H1 (cell line): ENCODE measurements around the gene NLN. TPM values are rescaled to one million over a fixed set of nuclear protein-coding genes. Genes with fewer than 3 reads are reported as not detected.

Experiments used
- CTCF ChIA-PET: fragments of 300-600 bp; sonication (Branson Sonifier 250); formaldehyde crosslinking; loops from one replicate; lab custom pipeline; 2021; ENCODE audit not compliant: partially characterized antibody; lab: Charles Lee
- POLR2A ChIA-PET: fragments of 300-600 bp; sonication (Branson Sonifier 250); formaldehyde crosslinking; loops from one replicate; lab custom pipeline; 2021; ENCODE audit warnings: inconsistent platforms; ENCODE audit not compliant: partially characterized antibody; lab: Charles Lee
- DNase-seq, 2 experiments: peaks; one replicate each; pipeline versions ENCODE4 v3.0.0 to v3.0.0-alpha.2; 2010 to 2022; ENCODE audit warnings: low spot score in 2 of 2, low read depth in 1 of 2, mixed read lengths in 1 of 2
- FAIRE-seq: peaks from 2 replicates; lab custom pipeline; 2011; peaks lifted over from hg19 to GRCh38; lab: Jason Lieb, UNC
- H2AFZ ChIP-seq: 2 replicates; pipeline ENCODE4 v1.8.1; 2012; ENCODE audit warnings: low read length, inconsistent platforms
- H2AK5ac ChIP-seq: 2 replicates; pipeline ENCODE4 v1.6.1; 2013; ENCODE audit warnings: low read depth, low read length
- H2BK120ac ChIP-seq: replicated peaks from 2 replicates; pipeline ENCODE3; 2013; ENCODE audit warnings: low read depth, low read length, inconsistent platforms
- H2BK12ac ChIP-seq: 2 replicates; pipeline ENCODE4 v1.6.1; 2013; ENCODE audit warnings: low read depth, low read length
- H2BK15ac ChIP-seq: 2 replicates; pipeline ENCODE4 v1.6.1; 2013; ENCODE audit warnings: low read length
- H2BK20ac ChIP-seq: 2 replicates; pipeline ENCODE4 v1.6.1; 2013; ENCODE audit warnings: low read length
- H2BK5ac ChIP-seq: 2 replicates; pipeline ENCODE4 v1.6.1; 2013; ENCODE audit warnings: low read depth, low read length
- H3K14ac ChIP-seq: 2 replicates; pipeline ENCODE4 v1.6.1; 2013; ENCODE audit warnings: inconsistent platforms; ENCODE audit not compliant: insufficient read length
- H3K18ac ChIP-seq: 2 replicates; pipeline ENCODE4 v1.6.1; 2013; ENCODE audit warnings: low read length; ENCODE audit errors: extremely low read depth
- H3K23ac ChIP-seq: 2 replicates; pipeline ENCODE4 v1.6.1; 2013; ENCODE audit warnings: inconsistent platforms; ENCODE audit not compliant: insufficient read length
- H3K23me2 ChIP-seq: 2 replicates; pipeline ENCODE4 v1.6.1; 2013; ENCODE audit warnings: low read depth, low read length
- H3K27ac ChIP-seq: 2 replicates; pipeline ENCODE4 v1.6.1; 2011; ENCODE audit warnings: low read depth, low read length, inconsistent platforms
- H3K27me3 ChIP-seq, 4 experiments: replicated peaks in 1 of 4; 1 replicate in 1 of 4; 2 replicates in 3 of 4; pipeline versions ENCODE4 v1.6.1 to v1.8.1; 2011 to 2013; ENCODE audit warnings: low read length in 3 of 4, mild to moderate bottlenecking in 3 of 4, inconsistent platforms in 2 of 4, mixed read lengths in 2 of 4, moderate library complexity in 1 of 4; ENCODE audit not compliant: control insufficient read depth in 3 of 4, insufficient read depth in 3 of 4; ENCODE audit errors: extremely low read depth in 1 of 4
- H3K36me3 ChIP-seq, 4 experiments: 2 replicates each; pipeline versions ENCODE4 v1.6.1 to v1.8.1; 2011 to 2013; ENCODE audit warnings: mild to moderate bottlenecking in 4 of 4, low read length in 3 of 4, moderate library complexity in 2 of 4, control low read depth in 1 of 4, inconsistent platforms in 1 of 4; ENCODE audit not compliant: insufficient read depth in 4 of 4, control insufficient read depth in 2 of 4
- H3K4ac ChIP-seq: replicated peaks from 2 replicates; pipeline ENCODE3; 2013; ENCODE audit warnings: low read length, low read depth, mixed read lengths, inconsistent platforms; ENCODE audit not compliant: insufficient read length
- H3K4me1 ChIP-seq, 4 experiments: replicated peaks in 1 of 4; 1 replicate in 1 of 4; 2 replicates in 3 of 4; pipeline versions ENCODE4 v1.6.1 to v1.8.1; 2011 to 2013; ENCODE audit warnings: low read length in 3 of 4, inconsistent platforms in 2 of 4, mixed read lengths in 1 of 4; ENCODE audit not compliant: insufficient read depth in 4 of 4, control insufficient read depth in 3 of 4
- H3K4me2 ChIP-seq, 2 experiments: 2 replicates each; pipeline versions ENCODE4 v1.6.1 to v1.8.1; 2011 to 2013; ENCODE audit warnings: low read depth in 2 of 2, low read length in 2 of 2, control low read depth in 1 of 2, inconsistent platforms in 1 of 2, mild to moderate bottlenecking in 1 of 2; ENCODE audit not compliant: insufficient read depth in 1 of 2
- H3K4me3 ChIP-seq, 4 experiments: fragments of 200-600, 300-600 bp in 1 of 4; sonication (generic), shearing (Covaris generic), sonication (Bioruptor Twin) in 1 of 4; 2 replicates each; pipeline versions ENCODE4 v1.5.1 to v1.8.1; 2011 to 2016; ENCODE audit warnings: low read length in 4 of 4, low read depth in 3 of 4, control low read depth in 2 of 4, inconsistent platforms in 2 of 4, mild to moderate bottlenecking in 2 of 4, mixed read lengths in 1 of 4, moderate library complexity in 1 of 4; ENCODE audit not compliant: insufficient read depth in 2 of 4; ENCODE audit errors: extremely low read depth in 1 of 4
- H3K56ac ChIP-seq: replicated peaks from 2 replicates; pipeline ENCODE3; 2013; ENCODE audit warnings: low read depth, mild to moderate bottlenecking, mixed read lengths, low read length, inconsistent platforms; ENCODE audit not compliant: insufficient read length
- H3K79me1 ChIP-seq: 2 replicates; pipeline ENCODE4 v1.6.1; 2013; ENCODE audit warnings: low read depth, low read length, control low read depth
- H3K79me2 ChIP-seq, 2 experiments: 2 replicates each; pipeline versions ENCODE4 v1.6.1 to v1.8.1; 2012 to 2013; ENCODE audit warnings: low read length in 2 of 2, mild to moderate bottlenecking in 2 of 2, inconsistent platforms in 1 of 2; ENCODE audit not compliant: insufficient read depth in 2 of 2, control insufficient read depth in 1 of 2
- H3K9ac ChIP-seq, 4 experiments: replicated peaks in 1 of 4; 1 replicate in 1 of 4; 2 replicates in 3 of 4; pipeline versions ENCODE4 v1.6.1 to v1.8.1; 2011 to 2013; ENCODE audit warnings: low read depth in 3 of 4, low read length in 3 of 4, control low read depth in 2 of 4, mild to moderate bottlenecking in 2 of 4, moderate library complexity in 2 of 4, inconsistent platforms in 1 of 4; ENCODE audit errors: extremely low read depth in 1 of 4
- H3K9me3 ChIP-seq, 2 experiments: 2 replicates each; pipeline versions ENCODE4 v1.6.1 to v1.8.1; 2012 to 2013; ENCODE audit warnings: mild to moderate bottlenecking in 2 of 2, moderate library complexity in 2 of 2, control low read depth in 1 of 2, inconsistent platforms in 1 of 2, low read depth in 1 of 2, low read length in 1 of 2, mixed read lengths in 1 of 2; ENCODE audit not compliant: insufficient read depth in 2 of 2
- H4K20me1 ChIP-seq, 2 experiments: replicated peaks in 1 of 2; 2 replicates each; pipeline versions ENCODE3 to v1.8.1; 2011 to 2013; ENCODE audit warnings: inconsistent platforms in 2 of 2, low read length in 2 of 2, mild to moderate bottlenecking in 1 of 2; ENCODE audit not compliant: insufficient read depth in 2 of 2, control insufficient read depth in 1 of 2
- H4K5ac ChIP-seq: 2 replicates; pipeline ENCODE4 v1.6.1; 2013; ENCODE audit warnings: low read length, low read depth, mixed read lengths, inconsistent platforms; ENCODE audit not compliant: insufficient read length
- H4K8ac ChIP-seq: 2 replicates; pipeline ENCODE4 v1.8.0; 2013; ENCODE audit warnings: mild to moderate bottlenecking, moderate library complexity, low read length, inconsistent platforms; ENCODE audit not compliant: insufficient read depth; ENCODE audit errors: extremely low read depth
- H4K91ac ChIP-seq: replicated peaks from 2 replicates; pipeline ENCODE3; 2013; ENCODE audit warnings: low read length, mixed read lengths, inconsistent platforms; ENCODE audit not compliant: insufficient read length
- CEBPB ChIP-seq: IDR thresholded peaks from 2 replicates; pipeline ENCODE4 v1.6.1; 2012; ENCODE audit warnings: low read depth, low read length
- HDAC2 ChIP-seq, 2 experiments: fragments of 300-600 bp in 1 of 2; sonication (generic) in 1 of 2; IDR thresholded peaks; 2 replicates each; pipeline ENCODE4 v1.6.1; 2011 to 2012; ENCODE audit warnings: low read depth in 2 of 2, low read length in 2 of 2, mild to moderate bottlenecking in 2 of 2, moderate library complexity in 2 of 2, borderline replicate concordance in 1 of 2, inconsistent platforms in 1 of 2
- KDM1A ChIP-seq: fragments of 200-600, 300-600 bp; sonication (generic); IDR thresholded peaks from 2 replicates; pipeline ENCODE4 v1.7.1; 2016; ENCODE audit warnings: mild to moderate bottlenecking, low read length, borderline replicate concordance
- POLR2A ChIP-seq, 2 experiments: IDR thresholded peaks; 1 replicate in 1 of 2; 2 replicates in 1 of 2; pipeline ENCODE4 v1.6.1; 2011; ENCODE audit warnings: low read depth in 2 of 2, low read length in 2 of 2, mild to moderate bottlenecking in 2 of 2; ENCODE audit errors: control extremely low read depth in 1 of 2
- RAD21 ChIP-seq, 2 experiments: IDR thresholded peaks in 1 of 2; conservative IDR thresholded peaks in 1 of 2; 2 replicates each; pipeline ENCODE4 v1.6.1; 2011; ENCODE audit warnings: low read depth in 2 of 2, low read length in 2 of 2, improper control_type of control experiment in 1 of 2, inconsistent platforms in 1 of 2, mild to moderate bottlenecking in 1 of 2, moderate library complexity in 1 of 2
- SIN3A ChIP-seq, 2 experiments: IDR thresholded peaks in 1 of 2; conservative IDR thresholded peaks in 1 of 2; 2 replicates each; pipeline ENCODE4 v1.6.1; 2011 to 2012; ENCODE audit warnings: low read length in 2 of 2, improper control_type of control experiment in 1 of 2, low read depth in 1 of 2, mild to moderate bottlenecking in 1 of 2
- TAF1 ChIP-seq: IDR thresholded peaks from 2 replicates; pipeline ENCODE4 v1.6.1; 2011; ENCODE audit warnings: mild to moderate bottlenecking, low read depth, low read length
- WGBS, 2 experiments: shearing (Covaris generic) in 1 of 2; methylation state at CpG; one replicate each; pipeline versions ENCODE4 v1.1.6 to v1.1.7; 2013 to 2015; ENCODE audit warnings: low lambda C conversion rate in 2 of 2, mixed read lengths in 2 of 2, inconsistent platforms in 1 of 2, low coverage in 1 of 2, missing lambda C conversion rate in 1 of 2; ENCODE audit not compliant: insufficient replicate concordance in 2 of 2, insufficient coverage in 1 of 2, insufficient read length in 1 of 2; ENCODE audit errors: extremely low coverage in 1 of 2, missing lambda C conversion rate in 1 of 2; 5-methylcytosine and 5-hydroxymethylcytosine counted together
- long read RNA-seq, 2 experiments: library from RNA in 1 of 2; library from capped mRNA in 1 of 2; stranded (forward); transcript quantifications; one replicate each; pipeline ENCODE4 v2.0.0, GENCODE V29; 2021; ENCODE audit warnings: inconsistent platforms in 1 of 2
- polyA minus RNA-seq, 3 experiments: library from RNA; depleted of rRNA, polyadenylated mRNA; stranded (reverse); fragments of >200 nt; gene quantifications; 1 replicate in 2 of 3; 2 replicates in 1 of 3; pipeline ENCODE4 v1.2.3, GENCODE V29; 2011
- polyA plus RNA-seq, 7 experiments: library from polyadenylated mRNA; depleted of rRNA in 3 of 7; stranded (reverse) in 5 of 7; unstranded in 2 of 7; fragments of >200 nt in 5 of 7; fragments of 200-250 nt in 2 of 7; gene quantifications; 1 replicate in 5 of 7; 2 replicates in 1 of 7; 4 replicates in 1 of 7; pipeline versions ENCODE4 v1.2.1 to v1.2.3, GENCODE V29; 2011 to 2013; ENCODE audit warnings: missing spikeins in 2 of 7, mixed read lengths in 2 of 7
- total RNA-seq: library from RNA; stranded (reverse); fragmentation: NEBNext Ultra II Directional; extraction: Animal tissue kit (Norgen Biotek cat#: 25700); gene quantifications from 2 replicates; pipeline ENCODE4 v1.2.1, GENCODE V29; 2021

NLN gene
- total RNA-seq (186 and 192 TPM in 2 replicates), polyA plus RNA-seq (2011; rRNA removed) (40.3 and 46.7 TPM in 2 replicates), polyA minus RNA-seq (2011; rRNA and poly(A)+ RNA removed) (190 and 198 TPM in 2 replicates)
- 58.1 TPM for polyA plus RNA-seq (2011; cell fraction: cytosol; rRNA removed)
- polyA plus RNA-seq (2011; cell fraction: nucleus; rRNA removed), result 41.9 TPM
- 61.5 to 112 TPM (median 78.7 TPM) in 4 replicates for polyA plus RNA-seq (2012, experiment 1 of 2)
- polyA plus RNA-seq (2012, experiment 2 of 2), result 7.7 TPM
- polyA plus RNA-seq (2013, experiment 1 of 2), result 71.9 TPM
- polyA plus RNA-seq (2013, experiment 2 of 2), result 73.9 TPM
- polyA minus RNA-seq (2011; cell fraction: cytosol; rRNA and poly(A)+ RNA removed), result 61.0 TPM
- 121 TPM for polyA minus RNA-seq (2011; cell fraction: nucleus; rRNA and poly(A)+ RNA removed)
- long read RNA-seq, experiment 1, full-length matches to known transcripts, result 20 of 136 reads
- long read RNA-seq, experiment 1, partial matches to known transcripts, result 51 of 136 reads
- long read RNA-seq, experiment 1, other reads (novel, unspliced or antisense), result 65 of 136 reads
- long read RNA-seq, experiment 2, full-length matches to known transcripts, result 1 of 9 reads
- long read RNA-seq, experiment 2, partial matches to known transcripts, result 4 of 9 reads
- long read RNA-seq, experiment 2, other reads (novel, unspliced or antisense), result 4 of 9 reads

GRCh38 chr5:65721720-65722574 lies at the start of gene NLN, which contains the start of gene SGTB:
Gene NLN, plus strand, starts transcription at chr5:65722205. Its CDS starts 169 bp downstream, at chr5:65722374.
Gene SGTB, minus strand, starts transcription at chr5:65722109. Its CDS starts 1,302 bp downstream, at chr5:65720807.
- Histone ChIP-seq H3K27ac (peak within 1 kb of the TSS; percentile 77), H4K5ac (peak within 1 kb of the TSS; percentile 68), H3K4ac (no peak within 1 kb of the TSS), H3K56ac (peak within 1 kb of the TSS; percentile 37), H3K23ac (no peak within 1 kb of the TSS), H3K4me2 (peak within 1 kb of the TSS; percentile 71 to 86), H3K9me3 (no peaks in the 10 kb centered on the region), H3K4me1 (no peaks in the 10 kb centered on the region), H2AK5ac (no peak within 1 kb of the TSS; the same call in 1 of the 2 replicates), H3K4me3 (peak within 1 kb of the TSS; percentile 78 to 95 (median 88)), H2BK5ac (peak within 1 kb of the TSS; percentile 84), H4K20me1 (peaks cover 2 to 4% of the 10 kb centered on the region in 2 experiments), H2BK120ac (no peak within 1 kb of the TSS), H2BK20ac (no peak within 1 kb of the TSS), H3K79me1 (0 out of 2 replicates have a peak, but pooled peaks cover under 1% of the 10 kb centered on the region), H3K18ac (peak within 1 kb of the TSS; percentile 81), H3K14ac (no peak within 1 kb of the TSS), H2BK15ac (no peak within 1 kb of the TSS), H3K9ac (peak within 1 kb of the TSS; percentile 85 to 99 (median 94)), H3K79me2 (peaks cover 10 to 41% of the 10 kb centered on the region in 2 experiments), H2AFZ (peak within 1 kb of the TSS; percentile 25), H3K23me2 (peaks cover 9% of the 10 kb centered on the region), H4K8ac (peak within 1 kb of the TSS; percentile 97; the same call in 1 of the 2 replicates), H3K27me3 (no peaks in the 10 kb centered on the region), H3K36me3 (no peaks in the 10 kb centered on the region; a peak in 1 of 8 replicates), H4K91ac (peak within 1 kb of the TSS; percentile 63), H2BK12ac (peak within 1 kb of the TSS; percentile 2; the same call in 1 of the 2 replicates)
- 1% methylated on average over 45 of the region's 92 CpGs; no CpG with 5 or more reads in 1 of the 2 experiments for WGBS, 2 experiments
- FAIRE-seq (no peak), DNase-seq (peak; percentile 46 to 93)
- ChIA-PET POLR2A (interaction anchor here (0.7 to 2.6 kb wide), 12 partner anchors 9 to 422 kb away, joined by 3 to 12 read pairs (median 3); partner anchors contain the start of genes ERBIN, SHLD3, SREK1 and TRAPPC13), CTCF (interaction anchor here (1.0 kb wide), 1 partner anchor 21 kb away, joined by 3 read pairs; no protein-coding TSS in a partner anchor)
- TF ChIP-seq TAF1 (peak; percentile 75), KDM1A (no peak), POLR2A (IDR thresholded peaks at IDR 0.05; ENCODE audit: control extremely low read depth in 1 of 2, low read depth in 2 of 2, low read length in 2 of 2) (peak; percentile 72 to 92), RAD21 (IDR thresholded peaks at IDR 0.05 in 1 of 2, conservative IDR thresholded peaks at IDR 0.05 in 1 of 2; ENCODE audit: low read depth in 2 of 2, low read length in 2 of 2) (peak in 1 of 2 experiments; percentile 15; a peak in 1 of 4 replicates), HDAC2 (IDR thresholded peaks at IDR 0.05; ENCODE audit: borderline replicate concordance in 1 of 2, low read depth in 2 of 2, low read length in 2 of 2) (peak in 1 of 2 experiments; percentile 8; a peak in 1 of 4 replicates), SIN3A (conservative IDR thresholded peaks at IDR 0.05 in 1 of 2, IDR thresholded peaks at IDR 0.05 in 1 of 2; ENCODE audit: low read depth in 1 of 2, low read length in 2 of 2) (peak in 1 of 2 experiments; percentile 26; a peak in 1 of 4 replicates), CEBPB (no peak)
